Activated T-cell treated with anti-CD3 and anti-CD28 coated beads, Interleukin-2, amount 50 U/mL, for 24 hours (primary cell): ENCODE data around the gene PPEF2.
"Not testable (repeated sequence)": the region's sequence is repeated elsewhere in the genome, so short reads cannot be mapped to it uniquely, and the experiment has no call there.

Experiments
- DNase-seq: peaks from one replicate; pipeline ENCODE4 v3.0.0-alpha.2; 2020
- H3K27ac Mint-ChIP-seq: 2 replicates; pipeline ENCODE4 v1.8.0; 2020; ENCODE audit warnings: mild to moderate bottlenecking, mixed read lengths
- H3K27me3 Mint-ChIP-seq: 2 replicates; pipeline ENCODE4 v1.8.0; 2020; ENCODE audit warnings: mixed read lengths
- H3K36me3 Mint-ChIP-seq: 2 replicates; pipeline ENCODE4 v1.8.0; 2020; ENCODE audit warnings: low read depth, mixed read lengths
- H3K4me1 Mint-ChIP-seq: 2 replicates; pipeline ENCODE4 v1.8.0; 2020; ENCODE audit warnings: low read depth, mixed read lengths
- H3K4me3 Mint-ChIP-seq: 2 replicates; pipeline ENCODE4 v1.8.0; 2020; ENCODE audit warnings: mild to moderate bottlenecking, moderate library complexity, mixed read lengths
- H3K9me3 Mint-ChIP-seq: 2 replicates; pipeline ENCODE4 v1.8.0; 2020; ENCODE audit warnings: mixed read lengths

PPEF2 gene, protein sequence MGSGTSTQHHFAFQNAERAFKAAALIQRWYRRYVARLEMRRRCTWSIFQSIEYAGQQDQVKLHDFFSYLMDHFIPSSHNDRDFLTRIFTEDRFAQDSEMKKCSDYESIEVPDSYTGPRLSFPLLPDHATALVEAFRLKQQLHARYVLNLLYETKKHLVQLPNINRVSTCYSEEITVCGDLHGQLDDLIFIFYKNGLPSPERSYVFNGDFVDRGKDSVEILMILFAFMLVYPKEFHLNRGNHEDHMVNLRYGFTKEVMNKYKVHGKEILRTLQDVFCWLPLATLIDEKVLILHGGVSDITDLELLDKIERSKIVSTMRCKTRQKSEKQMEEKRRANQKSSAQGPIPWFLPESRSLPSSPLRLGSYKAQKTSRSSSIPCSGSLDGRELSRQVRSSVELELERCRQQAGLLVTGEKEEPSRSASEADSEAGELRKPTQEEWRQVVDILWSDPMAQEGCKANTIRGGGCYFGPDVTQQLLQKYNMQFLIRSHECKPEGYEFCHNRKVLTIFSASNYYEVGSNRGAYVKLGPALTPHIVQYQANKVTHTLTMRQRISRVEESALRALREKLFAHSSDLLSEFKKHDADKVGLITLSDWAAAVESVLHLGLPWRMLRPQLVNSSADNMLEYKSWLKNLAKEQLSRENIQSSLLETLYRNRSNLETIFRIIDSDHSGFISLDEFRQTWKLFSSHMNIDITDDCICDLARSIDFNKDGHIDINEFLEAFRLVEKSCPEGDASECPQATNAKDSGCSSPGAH

DNA sequence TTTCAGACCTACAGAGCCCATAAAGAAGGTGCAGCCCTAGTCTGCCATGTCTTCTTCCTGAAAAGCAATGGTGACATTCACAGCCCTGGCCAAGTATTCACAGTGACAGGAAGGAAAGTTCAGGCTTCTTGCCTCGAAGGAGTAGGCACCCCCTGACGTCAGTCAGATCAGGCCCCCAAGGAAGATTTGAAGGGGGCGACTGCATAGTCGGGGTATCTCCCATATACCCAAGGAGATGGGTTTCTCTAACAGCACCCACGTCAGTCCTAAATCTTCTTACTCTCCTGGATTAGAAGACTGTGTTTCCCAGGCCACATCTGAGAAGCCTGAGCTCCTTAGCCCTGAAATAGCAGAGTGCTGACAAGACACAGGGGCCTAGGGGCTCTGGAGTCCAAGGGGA is at the start of gene PPEF2:
Gene PPEF2 (minus strand): TSS at position 101 of the 400 bp plus-strand sequence. CDS start 6,127 bp downstream, outside the sequence.
- H3K4me3 Mint-ChIP-seq, result no peak within 1 kb of the TSS
- no peaks in the 10 kb centered on the region for H3K36me3 Mint-ChIP-seq
- H3K9me3 Mint-ChIP-seq, result no peaks in the 10 kb centered on the region
- H3K4me1 Mint-ChIP-seq, result no peaks in the 10 kb centered on the region
- no peak within 1 kb of the TSS for H3K27ac Mint-ChIP-seq
- H3K27me3 Mint-ChIP-seq, result peaks cover 6% of the 10 kb centered on the region
- no peak for DNase-seq

DNA sequence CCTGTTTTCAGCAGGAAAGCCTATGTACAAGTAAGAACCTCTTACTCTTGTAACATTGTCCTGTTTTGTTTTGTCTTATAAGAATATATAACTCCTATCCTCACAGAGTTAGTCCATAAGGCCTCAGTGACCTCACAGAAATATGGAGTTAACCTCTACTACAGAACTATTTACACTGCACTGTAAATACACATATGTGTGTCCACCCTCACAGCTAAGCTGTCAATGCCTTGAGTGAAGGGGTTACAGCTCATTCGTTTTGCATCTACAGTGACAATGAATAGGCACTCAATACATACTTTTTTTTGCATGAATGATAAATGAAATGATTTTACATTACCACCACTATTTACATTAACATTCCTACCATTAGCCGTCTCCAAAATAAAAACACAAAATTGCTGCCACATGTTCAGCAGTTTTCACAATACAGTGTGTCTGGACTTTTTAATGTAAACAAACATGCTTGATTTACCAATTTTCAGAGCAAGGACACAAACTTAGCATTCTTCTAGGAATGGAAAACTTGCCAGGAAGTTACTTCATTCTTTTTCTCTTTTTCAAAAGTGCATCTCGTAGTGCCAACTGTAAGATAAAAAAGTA is 48.1 kb upstream of the PPEF2 start:
- no peak for DNase-seq

DNA sequence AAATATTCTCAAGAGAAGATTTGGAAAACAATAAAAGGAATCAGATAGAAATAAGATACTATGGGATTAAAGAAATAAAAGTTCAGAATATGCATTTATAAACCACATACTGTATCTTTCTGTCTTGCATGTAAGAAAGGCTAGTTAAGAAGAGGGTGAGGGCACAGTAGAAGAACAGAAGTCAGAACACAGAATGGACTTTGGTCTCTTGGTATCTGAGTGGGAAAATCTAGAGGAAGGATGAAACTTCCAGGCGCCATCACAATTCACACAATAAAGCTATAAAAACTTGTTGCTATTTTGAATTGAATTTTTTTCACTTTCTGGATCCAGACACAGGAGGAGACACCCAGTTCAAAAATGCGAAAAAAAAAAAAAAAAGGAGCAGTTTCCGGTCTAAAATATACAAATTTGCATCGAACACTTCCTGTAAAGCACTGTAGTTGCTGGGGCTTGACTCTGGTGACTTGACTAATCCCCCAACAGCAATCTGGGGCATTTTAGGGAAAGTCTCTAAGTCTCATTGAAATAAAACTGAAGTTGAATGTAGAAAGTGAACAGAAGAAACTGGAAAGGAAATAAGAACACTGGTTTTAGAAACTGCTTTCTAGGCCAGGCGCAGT is 46.7 kb upstream of the PPEF2 start:
- Mint-ChIP-seq H3K9me3 (no peaks in the 10 kb centered on the region), H3K27ac (peak overlapping the region; percentile 27), H3K4me3 (no peak overlapping the region), H3K27me3 (no peaks in the 10 kb centered on the region), H3K4me1 (no peaks in the 10 kb centered on the region), H3K36me3 (peaks cover 81% of the 10 kb centered on the region)
- DNase-seq, result no peak

More for the DNA sequence above, 48.1 kb upstream of the PPEF2 start:
- H3K27ac Mint-ChIP-seq, result no peak overlapping the region
- no peak overlapping the region for H3K4me3 Mint-ChIP-seq
- no peaks in the 10 kb centered on the region for H3K9me3 Mint-ChIP-seq
- H3K4me1 Mint-ChIP-seq, result no peaks in the 10 kb centered on the region
- H3K27me3 Mint-ChIP-seq, result no peaks in the 10 kb centered on the region
- peaks cover 90% of the 10 kb centered on the region for H3K36me3 Mint-ChIP-seq

DNA sequence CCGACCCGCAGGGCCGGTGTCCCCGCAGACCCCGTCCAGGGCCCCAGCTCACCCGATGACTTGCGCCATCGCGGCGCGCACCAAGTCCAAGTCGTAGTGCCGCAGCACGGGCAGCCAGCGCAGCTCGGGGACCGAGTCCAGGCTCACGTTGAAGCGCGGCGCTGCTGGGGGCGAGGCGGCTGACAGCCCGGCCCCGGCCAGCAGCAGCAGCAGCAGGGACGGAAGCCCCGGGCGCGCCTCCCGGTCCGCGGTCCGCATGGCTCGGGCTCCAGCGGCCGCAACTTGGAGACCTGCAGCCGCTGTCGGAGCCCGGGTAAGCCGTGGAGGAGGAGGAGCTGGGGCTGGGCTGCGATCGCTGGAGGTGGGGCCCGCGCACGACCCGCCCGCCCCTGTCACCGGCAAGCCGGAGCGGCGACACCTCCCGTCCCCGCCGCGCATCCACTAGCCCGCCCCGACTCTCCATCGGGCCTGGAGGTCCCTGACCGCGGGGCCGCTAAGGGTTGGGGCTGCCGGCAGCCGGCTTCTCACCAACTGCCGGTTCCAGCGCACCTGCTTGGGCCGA is 38.5 kb upstream of the PPEF2 start, which contains the start of gene NAAA:
Gene NAAA (minus strand): TSS at position 322 of the 562 bp plus-strand sequence. CDS start 64 bp downstream, at position 258.
- no peaks in the 10 kb centered on the region for H3K9me3 Mint-ChIP-seq
- no peaks in the 10 kb centered on the region for H3K27me3 Mint-ChIP-seq
- DNase-seq, result peak; percentile 89
- H3K4me1 Mint-ChIP-seq, result peaks cover 28% of the 10 kb centered on the region
- peak within 1 kb of the TSS; percentile 95 for H3K4me3 Mint-ChIP-seq
- H3K27ac Mint-ChIP-seq, result peak within 1 kb of the TSS; percentile 98
- H3K36me3 Mint-ChIP-seq, result peaks cover 52% of the 10 kb centered on the region

DNA sequence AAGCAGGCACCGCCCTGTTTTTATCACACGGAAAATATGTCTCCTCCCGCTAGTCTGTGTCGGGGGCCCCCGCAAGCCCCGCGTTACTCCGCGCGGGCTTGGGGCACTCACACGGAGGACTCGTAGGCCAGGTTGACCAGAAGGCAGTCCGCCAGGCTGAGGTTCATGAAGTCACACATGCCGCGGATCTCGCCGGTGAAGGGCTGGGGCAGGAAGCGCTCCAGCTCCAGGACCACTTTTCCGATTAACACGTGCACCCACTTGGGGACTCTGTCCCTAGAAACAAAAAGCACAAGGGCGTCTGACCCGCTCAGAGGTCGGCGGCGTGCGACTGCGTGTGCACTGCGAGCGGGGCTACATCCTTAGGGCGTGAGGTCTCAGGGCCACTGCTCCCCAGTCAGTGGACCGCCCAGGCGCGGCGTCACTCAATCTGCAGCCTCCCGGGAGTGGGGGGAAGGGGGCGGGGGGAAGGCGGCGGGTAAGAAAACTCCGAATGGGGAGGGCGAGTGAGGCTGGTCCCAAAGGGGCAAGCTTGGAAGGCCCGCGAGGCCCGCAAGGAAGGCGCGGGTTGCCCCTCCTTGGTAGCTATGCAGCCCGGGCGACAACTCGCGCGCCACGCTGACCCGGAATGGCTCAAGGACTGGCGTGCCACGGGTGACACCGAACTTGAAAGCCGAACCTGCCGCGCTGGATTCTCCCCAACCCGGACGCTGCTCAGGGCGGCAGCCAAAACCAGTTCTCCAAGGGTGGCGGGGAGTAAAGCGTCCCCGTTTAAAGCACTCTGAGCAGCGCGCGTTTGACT is 37.8 kb upstream of the PPEF2 start:
- H3K9me3 Mint-ChIP-seq, result no peaks in the 10 kb centered on the region
- H3K4me1 Mint-ChIP-seq, result peaks cover 28% of the 10 kb centered on the region
- peaks cover 54% of the 10 kb centered on the region for H3K36me3 Mint-ChIP-seq

DNA sequence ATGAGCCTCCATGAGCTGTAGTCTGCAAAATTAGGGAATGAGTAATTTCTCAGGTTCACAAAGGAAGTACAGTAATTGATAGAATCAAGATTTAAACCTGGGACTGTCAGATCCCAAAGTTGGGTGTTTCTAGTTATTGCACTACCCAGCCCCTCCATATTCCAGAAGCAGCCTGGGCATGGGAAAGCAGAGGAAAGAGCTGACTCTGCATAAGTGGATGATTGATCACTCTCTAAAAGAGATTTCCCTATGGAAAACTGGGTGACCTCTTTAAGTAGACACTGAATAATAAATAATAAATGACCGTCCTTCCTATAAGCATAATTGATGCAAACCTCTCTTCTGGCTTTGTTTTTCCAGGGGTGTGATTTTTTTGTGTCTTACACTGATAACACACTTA is 33.4 kb upstream of the PPEF2 start:
- DNase-seq, result no peak
- peaks cover 72% of the 10 kb centered on the region for H3K36me3 Mint-ChIP-seq
- peaks cover 24% of the 10 kb centered on the region for H3K4me1 Mint-ChIP-seq
- H3K9me3 Mint-ChIP-seq, result no peaks in the 10 kb centered on the region
- H3K4me3 Mint-ChIP-seq, result no peak overlapping the region
- no peaks in the 10 kb centered on the region for H3K27me3 Mint-ChIP-seq
- H3K27ac Mint-ChIP-seq, result no peak overlapping the region

More for the DNA sequence above, 37.8 kb upstream of the PPEF2 start:
- H3K27ac Mint-ChIP-seq, result peak overlapping the region; percentile 98
- H3K27me3 Mint-ChIP-seq, result no peaks in the 10 kb centered on the region
- peak overlapping the region; percentile 95 for H3K4me3 Mint-ChIP-seq
- peak; percentile 86 for DNase-seq

DNA sequence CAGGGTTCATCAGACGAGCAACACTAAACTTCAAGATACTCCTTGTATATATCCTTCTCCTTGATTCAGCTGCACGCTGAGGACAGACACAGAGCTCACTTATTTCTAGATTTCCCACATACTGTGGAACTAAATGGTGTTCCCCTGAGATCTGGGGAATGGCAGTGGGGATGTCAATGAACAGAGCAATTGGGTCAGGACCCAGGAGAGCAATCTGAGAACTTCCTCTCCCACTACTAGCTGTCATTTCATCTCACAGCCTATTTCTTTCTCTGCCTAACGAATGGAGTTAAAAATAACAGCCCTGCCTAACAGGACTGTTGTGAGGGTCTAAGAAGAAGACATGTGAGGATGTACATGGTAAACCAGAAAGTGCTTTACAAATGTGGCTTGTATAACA is 27.9 kb upstream of the PPEF2 start:
- Mint-ChIP-seq H3K36me3 (peaks cover 78% of the 10 kb centered on the region), H3K9me3 (no peaks in the 10 kb centered on the region), H3K27me3 (no peaks in the 10 kb centered on the region), H3K4me3 (no peak overlapping the region), H3K4me1 (no peaks in the 10 kb centered on the region), H3K27ac (no peak overlapping the region)
- no peak for DNase-seq

DNA sequence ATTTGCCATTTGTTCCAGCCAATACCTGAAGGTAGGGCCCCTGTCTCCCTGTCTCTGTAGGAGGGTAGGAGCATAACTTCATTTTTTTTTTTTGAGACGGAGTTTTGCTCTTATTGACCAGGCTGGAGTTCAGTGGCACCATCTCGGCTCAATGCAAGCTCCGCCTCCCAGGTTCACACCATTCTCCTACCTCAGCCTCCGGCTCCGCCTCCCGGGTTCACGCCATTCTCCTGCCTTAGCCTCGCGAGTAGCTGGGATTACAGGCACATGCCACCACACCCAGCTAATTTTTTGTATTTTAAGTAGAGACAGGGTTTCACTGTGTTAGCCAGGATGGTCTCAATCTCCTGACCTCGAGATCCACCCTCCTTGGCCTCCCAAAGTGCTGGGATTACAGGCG is 22.7 kb upstream of the PPEF2 start:
- peaks cover 93% of the 10 kb centered on the region for H3K36me3 Mint-ChIP-seq
- not testable (repeated sequence) for DNase-seq, H3K27ac Mint-ChIP-seq, H3K9me3 Mint-ChIP-seq, H3K4me3 Mint-ChIP-seq, H3K27me3 Mint-ChIP-seq, H3K4me1 Mint-ChIP-seq

DNA sequence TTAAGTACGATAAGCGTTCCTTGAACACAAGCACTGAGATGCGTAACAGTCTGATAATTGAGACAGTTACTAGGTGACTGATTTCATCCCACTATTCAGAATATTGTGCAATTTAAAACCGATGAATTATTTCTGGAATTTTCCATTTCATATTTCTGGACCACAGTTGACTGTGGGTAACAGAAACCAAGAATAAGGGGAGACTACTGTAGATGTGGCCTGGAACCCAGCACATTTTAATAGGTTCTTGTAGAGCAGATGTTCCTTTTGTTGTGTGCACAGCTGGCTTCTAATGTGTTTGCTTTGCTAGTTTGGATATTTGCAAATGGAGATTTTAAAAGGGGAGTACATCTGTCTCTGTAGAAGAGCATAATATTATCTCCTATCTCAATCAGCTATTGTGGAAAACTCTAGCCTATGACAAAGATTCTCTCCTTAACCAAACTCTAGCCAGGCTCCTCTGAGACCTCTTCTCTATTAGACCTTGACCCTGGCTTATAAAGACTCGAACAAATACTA is 22.1 kb upstream of the PPEF2 start:
- Mint-ChIP-seq H3K27me3 (no peaks in the 10 kb centered on the region), H3K27ac (no peak overlapping the region), H3K36me3 (peaks cover 93% of the 10 kb centered on the region), H3K4me1 (no peaks in the 10 kb centered on the region), H3K9me3 (no peaks in the 10 kb centered on the region), H3K4me3 (no peak overlapping the region)
- no peak for DNase-seq

DNA sequence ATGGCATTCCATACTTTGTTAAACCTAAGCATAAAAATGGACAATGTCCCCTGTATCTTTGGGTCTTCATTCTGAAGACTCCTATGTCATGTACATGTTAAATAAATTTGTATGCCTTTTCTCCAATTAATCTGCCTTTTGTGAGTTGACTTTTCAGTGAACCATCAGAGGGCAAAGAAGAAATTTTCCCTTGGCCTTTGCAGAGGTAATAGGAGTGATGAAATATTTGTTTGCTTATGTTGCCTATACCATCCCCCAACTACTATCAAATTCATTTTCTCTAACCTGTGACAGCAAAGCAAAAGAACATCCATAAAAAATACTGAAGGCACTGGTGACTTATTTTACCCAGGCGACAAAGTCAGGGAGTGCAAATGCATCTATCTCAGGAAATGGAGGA is 20.3 kb upstream of the PPEF2 start:
- no peak for DNase-seq
- H3K36me3 Mint-ChIP-seq, result peaks cover 89% of the 10 kb centered on the region
- no peaks in the 10 kb centered on the region for H3K4me1 Mint-ChIP-seq
- H3K9me3 Mint-ChIP-seq, result no peaks in the 10 kb centered on the region
- no peaks in the 10 kb centered on the region for H3K27me3 Mint-ChIP-seq
- H3K4me3 Mint-ChIP-seq, result no peak overlapping the region
- peak overlapping the region; percentile 42 for H3K27ac Mint-ChIP-seq

DNA sequence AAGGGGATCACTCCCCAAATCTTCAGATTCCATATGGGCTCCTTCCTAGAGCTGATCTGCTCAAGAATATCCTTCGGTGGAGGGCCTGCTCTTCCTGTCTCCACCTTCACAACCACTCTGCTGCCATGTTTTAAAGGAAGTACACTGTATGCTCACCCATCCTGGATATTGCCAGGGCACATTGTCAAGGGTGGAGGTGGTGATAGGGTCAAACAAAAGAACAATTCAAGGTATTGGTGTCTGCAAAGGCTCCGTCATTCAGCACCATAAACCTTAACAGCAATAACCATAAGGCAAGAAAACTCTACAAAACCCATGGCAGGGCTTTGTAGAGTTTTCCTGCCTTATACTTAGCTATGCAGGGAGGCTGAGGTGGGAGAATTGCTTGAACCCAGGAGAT is 19.7 kb upstream of the PPEF2 start:
- Mint-ChIP-seq H3K27me3 (no peaks in the 10 kb centered on the region), H3K36me3 (peaks cover 89% of the 10 kb centered on the region), H3K4me1 (no peaks in the 10 kb centered on the region), H3K4me3 (no peak overlapping the region), H3K9me3 (no peaks in the 10 kb centered on the region), H3K27ac (no peak overlapping the region)
- no peak for DNase-seq

DNA sequence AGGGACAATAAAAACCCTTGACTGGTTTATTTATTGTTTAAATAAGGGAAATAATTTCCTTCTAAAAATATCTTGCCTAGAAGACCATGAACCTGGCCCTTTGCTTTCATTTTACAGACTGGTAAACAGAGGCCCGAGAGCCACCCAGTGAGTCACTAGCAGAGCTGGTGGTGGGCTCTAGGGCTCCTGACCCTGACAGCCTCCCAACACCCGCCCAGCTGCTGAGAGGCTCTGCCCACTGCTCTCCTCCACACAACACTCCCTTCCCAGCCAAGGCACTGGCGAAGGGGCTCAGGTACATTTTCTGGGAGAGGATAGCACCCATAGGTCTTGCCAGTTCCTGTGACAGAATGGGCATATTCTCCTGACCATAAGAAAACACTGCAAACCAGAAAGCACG is 18.1 kb upstream of the PPEF2 start:
- H3K27me3 Mint-ChIP-seq, result no peaks in the 10 kb centered on the region
- no peak overlapping the region for H3K4me3 Mint-ChIP-seq
- no peaks in the 10 kb centered on the region for H3K9me3 Mint-ChIP-seq
- no peak for DNase-seq
- H3K36me3 Mint-ChIP-seq, result peaks cover 89% of the 10 kb centered on the region
- H3K27ac Mint-ChIP-seq, result no peak overlapping the region
- no peaks in the 10 kb centered on the region for H3K4me1 Mint-ChIP-seq

DNA sequence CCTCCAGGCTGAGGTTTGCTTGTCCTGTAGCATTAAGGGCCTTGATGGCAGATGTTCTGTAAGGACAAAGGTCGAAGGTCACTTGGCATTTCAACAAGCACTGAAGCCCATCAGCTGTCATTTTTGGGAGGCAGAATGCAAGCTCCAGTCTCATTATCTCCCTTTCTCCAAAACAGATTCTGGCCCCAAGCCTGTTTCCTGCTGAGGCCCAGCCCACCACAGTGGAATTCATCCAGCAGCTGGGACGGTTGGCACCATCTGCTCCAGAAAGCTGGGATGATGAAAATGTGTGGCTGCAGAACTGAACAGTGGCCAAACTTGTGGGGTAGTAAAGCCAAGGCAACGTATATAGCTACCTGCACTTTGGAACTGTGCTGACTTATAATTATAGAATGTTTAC is 17.7 kb upstream of the PPEF2 start:
- H3K27ac Mint-ChIP-seq, result no peak overlapping the region

More for the DNA sequence above, 17.7 kb upstream of the PPEF2 start:
- Mint-ChIP-seq H3K4me3 (no peak overlapping the region), H3K4me1 (no peaks in the 10 kb centered on the region), H3K27me3 (no peaks in the 10 kb centered on the region), H3K36me3 (peaks cover 87% of the 10 kb centered on the region), H3K9me3 (no peaks in the 10 kb centered on the region)
- no peak for DNase-seq
